Ovary (tissue), 9 donors: ENCODE results near the gene PPA2. TPM values are rescaled to one million over a fixed set of nuclear protein-coding genes. Genes with fewer than 3 reads are reported as not detected.
"Not testable (repeated sequence)": the region's sequence is repeated elsewhere in the genome, so short reads cannot be mapped to it uniquely, and the experiment has no call there.

Source experiments
- DNase-seq, 5 donors: peaks; one replicate each; pipeline ENCODE4 v3.0.0-alpha.2; 2019 to 2020
- H3K27ac ChIP-seq, 2 donors: fragments of 200-600 bp; one replicate each; pipeline versions ENCODE4 v1.5.1 to v1.8.0; 2019 to 2022
- H3K27me3 ChIP-seq: fragments of 200-600 bp; one replicate; pipeline ENCODE4 v1.8.0; 2022
- H3K36me3 ChIP-seq: fragments of 200-600 bp; sonication (generic); one replicate; pipeline ENCODE4 v1.5.1; 2019
- H3K4me1 ChIP-seq: one replicate; pipeline ENCODE4 v1.8.1; 2013; ENCODE audit warnings: mild to moderate bottlenecking, moderate library complexity; ENCODE audit not compliant: insufficient read depth
- H3K4me3 ChIP-seq: fragments of 200-600 bp; sonication (generic); one replicate; pipeline ENCODE4 v1.5.1; 2017
- H3K9me3 ChIP-seq, 2 donors: fragments of 200-600 bp in 1 of 2; sonication (generic) in 1 of 2; one replicate each; pipeline versions ENCODE4 v1.5.1 to v1.8.1; 2013 to 2019; ENCODE audit warnings: mild to moderate bottlenecking in 1 of 2, moderate library complexity in 1 of 2
- EP300 ChIP-seq: sonication (generic); formaldehyde crosslinking; IDR thresholded peaks from one replicate; pipeline ENCODE4 v1.6.1; 2017; ENCODE audit warnings: antibody characterized with exemption
- POLR2A ChIP-seq: fragments of 450-650 bp; IDR thresholded peaks from one replicate; pipeline ENCODE4 v1.6.1; 2017; ENCODE audit warnings: antibody characterized with exemption, mild to moderate bottlenecking, moderate library complexity
- WGBS, 3 donors: extraction: QIAGEN DNeasy Blood & Tissue Kit in 1 of 3; methylation state at CpG; one replicate each; pipeline versions ENCODE4 v1.1.5 to v1.1.7; 2013 to 2017; 5-methylcytosine and 5-hydroxymethylcytosine counted together
- intact Hi-C, 4 donors: fragments of 100-400 bp; cut with DNase I; formaldehyde crosslinking; loops; one replicate each; pipeline versions ENCODE4 v1.11.0 to v1.15.1; 2022 to 2023
- polyA plus RNA-seq, 2 donors: library from polyadenylated mRNA; stranded (reverse); fragments of 200-250 nt in 1 of 2; fragments of 350-450 nt in 1 of 2; fragmentation: Illumina TruSeq in 1 of 2; extraction: RNeasy Lipid Tissue Mini Kit (QIAGEN cat#74804) in 1 of 2; gene quantifications; one replicate each; pipeline ENCODE4 v1.2.3, GENCODE V29; 2013 to 2014
- total RNA-seq, 7 donors: library from RNA; depleted of rRNA in 2 of 7; stranded (reverse); fragments of >200 nt in 2 of 7; fragmentation: NEBNext Ultra II Directional in 3 of 7; extraction: Animal tissue kit (Norgen Biotek cat#: 25700) in 3 of 7; gene quantifications; one replicate each; pipeline versions ENCODE4 v1.1.0 to v1.2.4, GENCODE V29; 2016 to 2023
- TF ChIP-seq, protein P1 (sequence below), 3 donors: fragments of 450-650 bp in 2 of 3; fragments of 200-600 bp in 1 of 3; IDR thresholded peaks; one replicate each; pipeline versions ENCODE4 v1.5.1 to v1.8.0; 2016 to 2022; ENCODE audit warnings: antibody characterized with exemption in 3 of 3, mild to moderate bottlenecking in 1 of 3
- donor health status: DM: no; HTN: no; CAD: no; lungs with moderate emphysema.
- donor health status: DM: no; HTN: no; CAD: no.
- donor health status: Bipolar disorder and iron deficiency.
- donor health status: DM: yes; HTN: yes; CAD: no.
- donor health status: DM: no; HTN: no; CAD: no.
- donor health status: DM: yes; HTN: yes; CAD: no.

The PPA2 gene
- total and polyA plus RNA-seq, 9 donors = 43.8 to 127 (median 65.6) TPM

GRCh38 chr4:105462576-105462975 is 11.3 kb downstream of the PPA2 start:
- no peak overlapping the region for H3K27ac ChIP-seq
- TF ChIP-seq EP300 (no peak), POLR2A (no peak)
- TF ChIP-seq, protein P1, sequence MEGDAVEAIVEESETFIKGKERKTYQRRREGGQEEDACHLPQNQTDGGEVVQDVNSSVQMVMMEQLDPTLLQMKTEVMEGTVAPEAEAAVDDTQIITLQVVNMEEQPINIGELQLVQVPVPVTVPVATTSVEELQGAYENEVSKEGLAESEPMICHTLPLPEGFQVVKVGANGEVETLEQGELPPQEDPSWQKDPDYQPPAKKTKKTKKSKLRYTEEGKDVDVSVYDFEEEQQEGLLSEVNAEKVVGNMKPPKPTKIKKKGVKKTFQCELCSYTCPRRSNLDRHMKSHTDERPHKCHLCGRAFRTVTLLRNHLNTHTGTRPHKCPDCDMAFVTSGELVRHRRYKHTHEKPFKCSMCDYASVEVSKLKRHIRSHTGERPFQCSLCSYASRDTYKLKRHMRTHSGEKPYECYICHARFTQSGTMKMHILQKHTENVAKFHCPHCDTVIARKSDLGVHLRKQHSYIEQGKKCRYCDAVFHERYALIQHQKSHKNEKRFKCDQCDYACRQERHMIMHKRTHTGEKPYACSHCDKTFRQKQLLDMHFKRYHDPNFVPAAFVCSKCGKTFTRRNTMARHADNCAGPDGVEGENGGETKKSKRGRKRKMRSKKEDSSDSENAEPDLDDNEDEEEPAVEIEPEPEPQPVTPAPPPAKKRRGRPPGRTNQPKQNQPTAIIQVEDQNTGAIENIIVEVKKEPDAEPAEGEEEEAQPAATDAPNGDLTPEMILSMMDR (IDR thresholded peaks at IDR 0.05) = no peak
- H3K4me3 ChIP-seq = no peak overlapping the region
- no peaks in the 10 kb centered on the region for H3K36me3 ChIP-seq
- H3K27me3 ChIP-seq = no peaks in the 10 kb centered on the region
- intact Hi-C loops = loop anchor here in 1 of 4 donors (10.0 kb wide), 1 partner anchor 218 kb away; no protein-coding TSS in a partner anchor
- no peak for DNase-seq
- WGBS, 3 donors = 95 to 97% (median 96%) methylated on average over 3 of the region's 3 CpGs
- no peaks in the 10 kb centered on the region for H3K9me3 ChIP-seq
- H3K4me1 ChIP-seq = no peaks in the 10 kb centered on the region

GRCh38 chr4:105461621-105462382 is 12.1 kb downstream of the PPA2 start:
- no peak for DNase-seq
- Histone ChIP-seq H3K27ac (no peak overlapping the region), H3K4me1 (no peaks in the 10 kb centered on the region), H3K36me3 (no peaks in the 10 kb centered on the region), H3K4me3 (no peak overlapping the region), H3K9me3 (no peaks in the 10 kb centered on the region), H3K27me3 (no peaks in the 10 kb centered on the region)
- WGBS, 3 donors = 96 to 97% (median 97%) methylated on average over 6 of the region's 6 CpGs
- no peak for TF ChIP-seq POLR2A
- TF ChIP-seq, protein P1 (IDR thresholded peaks at IDR 0.05) = no peak
- intact Hi-C loops = loop anchor here in 1 of 4 donors (10.0 kb wide), 1 partner anchor 217 kb away; no protein-coding TSS in a partner anchor

DNA sequence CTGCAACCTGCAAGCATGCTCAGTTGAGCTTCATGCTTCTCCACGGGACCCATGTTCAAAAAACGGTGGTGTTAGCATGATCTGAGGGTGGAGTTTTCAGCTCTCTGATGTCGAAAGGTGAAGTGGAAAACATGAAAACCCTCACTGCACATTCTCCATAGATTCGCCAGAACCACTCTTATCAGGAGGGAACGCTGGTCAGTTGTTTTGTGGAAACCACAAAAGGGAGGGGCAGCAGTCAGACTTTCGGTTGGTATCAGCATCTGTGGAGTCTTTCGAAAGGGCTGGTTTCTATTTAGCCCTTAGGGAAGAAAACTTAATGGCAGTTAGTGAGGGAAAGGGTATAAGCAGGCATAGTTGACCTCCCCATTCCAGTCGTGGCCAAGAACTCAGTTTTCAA is 12.6 kb downstream of the PPA2 start:
- H3K36me3 ChIP-seq = no peaks in the 10 kb centered on the region
- no peak for TF ChIP-seq POLR2A
- TF ChIP-seq EP300 = no peak
- TF ChIP-seq, protein P1 (IDR thresholded peaks at IDR 0.05) = no peak
- H3K4me1 ChIP-seq = no peaks in the 10 kb centered on the region
- no peaks in the 10 kb centered on the region for H3K9me3 ChIP-seq
- no peak overlapping the region for H3K4me3 ChIP-seq
- no peak overlapping the region for H3K27ac ChIP-seq
- intact Hi-C loops = loop anchor here in 1 of 4 donors (10.0 kb wide), 1 partner anchor 216 kb away; no protein-coding TSS in a partner anchor
- 82 to 86% (median 86%) methylated on average over 8 of the region's 8 CpGs for WGBS, 3 donors
- no peak for DNase-seq
- no peaks in the 10 kb centered on the region for H3K27me3 ChIP-seq

GRCh38 chr4:105460306-105460705 is 13.6 kb downstream of the PPA2 start:
- no peaks in the 10 kb centered on the region for H3K9me3 ChIP-seq
- H3K27me3 ChIP-seq = no peaks in the 10 kb centered on the region
- intact Hi-C loops = loop anchor here in 1 of 4 donors (10.0 kb wide), 1 partner anchor 216 kb away; no protein-coding TSS in a partner anchor
- DNase-seq = no peak
- TF ChIP-seq, protein P1 (IDR thresholded peaks at IDR 0.05) = no peak
- TF ChIP-seq POLR2A (no peak), EP300 (no peak)
- H3K27ac ChIP-seq = no peak overlapping the region
- no peaks in the 10 kb centered on the region for H3K4me1 ChIP-seq
- WGBS, 3 donors = 70 to 76% (median 75%) methylated on average over 2 of the region's 2 CpGs
- no peak overlapping the region for H3K4me3 ChIP-seq
- no peaks in the 10 kb centered on the region for H3K36me3 ChIP-seq

GRCh38 chr4:105458541-105458940 is 15.3 kb downstream of the PPA2 start:
- H3K4me3 ChIP-seq, H3K4me1 ChIP-seq, DNase-seq, H3K27me3 ChIP-seq, H3K36me3 ChIP-seq, H3K9me3 ChIP-seq, intact Hi-C loops, H3K27ac ChIP-seq: not testable (repeated sequence)
- WGBS, 3 donors = 89 to 95% (median 91%) methylated on average over 11 of the region's 11 CpGs
